Heart left ventricle (tissue), 13 donors: ENCODE measurements around the gene TSSK3.

Source experiments
- CTCF ChIP-seq, 12 donors: fragments of 200-600 bp; sonication (generic) in 4 of 12; IDR thresholded peaks; one replicate each; pipeline versions ENCODE4 v1.5.0 to v1.8.0; 2018 to 2022; ENCODE audit warnings: antibody characterized with exemption in 12 of 12, mild to moderate bottlenecking in 5 of 12
- POLR2A ChIP-seq, 2 donors: fragments of 450-650 bp; IDR thresholded peaks; one replicate each; pipeline ENCODE4 v1.6.1; 2017; ENCODE audit warnings: antibody characterized with exemption in 2 of 2, mild to moderate bottlenecking in 2 of 2, moderate library complexity in 2 of 2
- donor health status: ischemic (EF 13 %, LVEDD 7.1; RV severe dilation, severe dysfunction).
- donor health status: DM: no; HTN: yes; CAD: no.
- donor health status: DM: no; HTN: no; CAD: no.
- donor health status: ischemic (EF 25% LVEDD 6.9; RV normal size, moderate dysfunction).
- donor health status: ischemic (EF 25% LVEDD 5.7; RV mildly dilated, moderate dysfunction).
- donor health status: ischemic (EF 35%, LVEDD 5.7; RV mildly dilated, moderate dysfunction).
- donor health status: nonischemic (EF 11% LVEDD 7.7; RV severe dilation, severe dysfunction).
- donor health status: DM: yes; HTN: yes; CAD: no.
- donor health status: PGD.
- donor health status: ischemic (EF 29% LVEDD 5.4; RV normal size, mild dysfunction).
- donor health status: nonischemic (EF 23%, LVEDD 6.1; RV moderate dilation, normal function).

- TF ChIP-seq CTCF (IDR thresholded peaks at IDR 0.05) (no peak), POLR2A (IDR thresholded peaks at IDR 0.05) (no peak)
These were observed 24.3 kb upstream of the TSSK3 start for GRCh38 chr1:32337855-32338636.
